Activated gamma-delta T cell treated with Interleukin-2 at 50 U/mL for 16 hours (primary cell): ENCODE results near the gene PRDM5.
"Not testable (repeated sequence)": the region's sequence is repeated elsewhere in the genome, so short reads cannot be mapped to it uniquely, and the experiment has no call there.

Experiments
- DNase-seq: peaks from one replicate; pipeline ENCODE4 v3.0.0-alpha.2; 2020

The PRDM5 gene

GRCh38 chr4:120692964-120693363 lies 229.6 kb downstream of the PRDM5 start:
- DNase-seq: no peak

- no peak for DNase-seq
These were observed 231.0 kb downstream of the PRDM5 start for GRCh38 chr4:120691536-120691935.

GRCh38 chr4:120691106-120691505 lies 231.4 kb downstream of the PRDM5 start:
- no peak for DNase-seq

- no peak for DNase-seq
These were observed 233.7 kb downstream of the PRDM5 start for GRCh38 chr4:120688791-120689190.

- DNase-seq: no peak
These were observed 236.7 kb downstream of the PRDM5 start for GRCh38 chr4:120685756-120686278.

GRCh38 chr4:120683897-120684540 lies 238.5 kb downstream of the PRDM5 start:
- no peak for DNase-seq

- DNase-seq: no peak
These were observed 239.5 kb downstream of the PRDM5 start for GRCh38 chr4:120682981-120683380.

GRCh38 chr4:120680647-120681228 lies 241.8 kb downstream of the PRDM5 start:
- DNase-seq: no peak

- no peak for DNase-seq
These were observed 248.8 kb downstream of the PRDM5 start for GRCh38 chr4:120673696-120674095.

GRCh38 chr4:120672558-120673147 lies 249.9 kb downstream of the PRDM5 start:
- DNase-seq: no peak

- DNase-seq: no peak
These were observed 250.4 kb downstream of the PRDM5 start for GRCh38 chr4:120672076-120672475.

GRCh38 chr4:120671538-120671937 lies 251.0 kb downstream of the PRDM5 start:
- no peak for DNase-seq

- no peak for DNase-seq
These were observed 255.4 kb downstream of the PRDM5 start for GRCh38 chr4:120667102-120667501.

GRCh38 chr4:120664851-120665250 lies 257.7 kb downstream of the PRDM5 start:
- no peak for DNase-seq

- no peak for DNase-seq
These were observed 262.8 kb downstream of the PRDM5 start for GRCh38 chr4:120659616-120660170.

- no peak for DNase-seq
These were observed 263.8 kb downstream of the PRDM5 start for GRCh38 chr4:120658772-120659171.

- no peak for DNase-seq
These were observed 268.5 kb downstream of the PRDM5 start for GRCh38 chr4:120653804-120654573.

GRCh38 chr4:120648336-120648735 lies 274.2 kb downstream of the PRDM5 start:
- DNase-seq: not testable (repeated sequence)
